Fibroblast of pulmonary artery (primary cell): Measurements from ENCODE around the gene ZNF483.
A peak's percentile ranks its signal among the peaks of the same experiment; 100 is the strongest.

ENCODE experiments used
- DNase-seq: peaks from one replicate; pipeline ENCODE4 v3.0.0-alpha.2; 2010; ENCODE audit warnings: low read depth
- H3K4me3 ChIP-seq: replicated peaks from 2 replicates; pipeline ENCODE4 v1.5.1; 2011; ENCODE audit warnings: low read depth, mild to moderate bottlenecking, control low read depth, low read length, moderate library complexity
- CTCF ChIP-seq: IDR thresholded peaks from 2 replicates; pipeline ENCODE4 v1.5.1; 2011; ENCODE audit warnings: mild to moderate bottlenecking, control low read depth, low read length, inconsistent platforms; ENCODE audit errors: missing control alignments

ZNF483 gene

DNA sequence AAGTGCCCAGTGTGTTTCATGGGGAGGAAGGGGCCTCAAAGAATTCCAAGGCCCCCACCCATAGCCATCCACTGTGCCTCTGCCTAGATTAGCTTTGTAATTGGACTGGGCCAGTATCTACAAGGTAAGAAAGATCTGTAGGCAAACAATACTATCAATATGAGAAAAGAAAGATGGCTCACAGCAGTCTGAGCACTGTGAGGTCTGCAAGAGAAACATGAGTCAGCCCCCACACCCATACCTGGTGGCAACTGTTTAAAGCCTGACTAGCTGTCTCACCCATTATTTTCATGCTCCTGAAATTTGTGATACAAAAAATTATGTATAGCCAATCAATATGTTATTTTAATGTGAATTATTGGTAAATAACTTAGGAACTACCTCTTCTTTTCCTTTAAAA is 10.0 kb upstream of the ZNF483 start:
- DNase-seq: no peak
- TF ChIP-seq CTCF: no peak

DNA sequence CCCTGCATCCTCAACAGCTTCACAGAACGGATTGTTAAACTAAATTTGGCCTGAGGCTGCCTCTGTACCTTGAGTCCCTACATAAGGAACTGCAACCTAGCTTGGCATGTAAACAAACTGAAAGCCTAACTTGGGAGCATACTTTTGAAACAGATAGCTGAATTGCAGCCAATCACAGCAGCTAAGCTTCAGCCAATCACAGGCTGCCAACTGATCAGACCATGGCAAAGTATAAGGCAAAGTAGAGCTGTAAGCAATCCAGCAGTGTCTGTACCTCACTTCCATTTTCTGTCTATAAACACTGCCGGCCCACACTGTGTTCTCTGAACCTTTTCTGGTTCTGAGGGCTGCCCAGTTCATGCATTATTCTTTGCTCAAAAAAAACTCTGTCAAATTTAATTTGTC is 8.9 kb upstream of the ZNF483 start:
- no peak for TF ChIP-seq CTCF
- DNase-seq: peak; percentile 15
- no peak overlapping the region for H3K4me3 ChIP-seq

More for the DNA sequence above, 10.0 kb upstream of the ZNF483 start:
- H3K4me3 ChIP-seq: no peak overlapping the region

DNA sequence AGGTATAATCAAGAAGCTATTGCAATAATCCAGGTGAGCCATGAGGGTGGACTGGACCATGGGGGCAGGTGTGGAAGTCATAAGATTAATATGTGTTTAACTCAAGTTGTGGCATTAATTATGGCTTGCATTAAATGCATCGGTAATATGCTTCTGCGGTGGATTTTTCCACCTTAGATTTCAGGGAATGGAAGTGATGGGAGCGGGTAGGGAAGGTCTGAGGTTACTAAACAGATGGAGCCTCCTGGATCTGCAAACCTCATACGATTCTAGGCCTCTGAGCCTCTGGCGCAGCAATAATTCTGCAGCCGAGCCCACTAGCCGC is 286 bp upstream of the ZNF483 start:
- no peak for TF ChIP-seq CTCF
- H3K4me3 ChIP-seq: peak overlapping the region; percentile 76
- no peak for DNase-seq

DNA sequence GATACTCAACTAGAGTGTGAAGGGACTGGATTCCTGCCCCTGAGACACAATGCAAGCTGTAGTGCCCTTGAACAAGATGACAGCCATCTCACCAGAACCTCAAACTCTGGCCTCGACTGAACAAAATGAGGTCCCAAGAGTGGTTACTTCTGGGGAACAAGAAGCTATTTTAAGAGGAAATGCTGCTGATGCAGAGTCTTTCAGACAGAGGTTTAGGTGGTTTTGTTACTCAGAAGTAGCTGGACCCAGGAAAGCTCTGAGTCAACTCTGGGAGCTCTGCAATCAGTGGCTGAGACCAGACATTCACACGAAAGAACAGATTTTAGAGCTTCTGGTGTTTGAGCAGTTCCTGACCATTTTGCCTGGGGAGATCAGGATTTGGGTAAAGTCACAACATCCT is 2.4 kb downstream of the ZNF483 start:
- H3K4me3 ChIP-seq: no peak overlapping the region
- no peak for TF ChIP-seq CTCF
- DNase-seq: no peak

GRCh38 chr9:111529787-111530186 is 4.8 kb downstream of the ZNF483 start:
- DNase-seq: no peak
- no peak for TF ChIP-seq CTCF
- H3K4me3 ChIP-seq: no peak overlapping the region

DNA sequence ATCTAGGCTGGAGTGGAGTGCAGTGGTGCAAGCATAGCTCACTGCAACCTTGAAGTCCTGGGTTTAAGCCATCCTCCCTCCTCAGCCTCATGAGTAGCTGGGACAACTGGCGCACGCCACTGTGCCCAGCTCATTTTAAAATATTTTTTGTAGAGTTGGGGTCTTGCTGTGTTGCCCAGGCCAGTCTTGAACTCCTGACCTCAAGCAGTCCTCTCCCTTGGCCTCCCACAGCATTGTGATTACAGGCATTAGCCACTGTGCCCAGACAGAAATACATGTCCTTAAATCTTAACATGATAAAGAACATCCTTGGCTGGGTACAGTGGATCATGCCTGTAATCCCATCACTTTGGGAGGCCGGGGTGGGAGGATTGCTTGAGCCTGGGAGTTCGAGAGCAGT is 6.7 kb downstream of the ZNF483 start:
- H3K4me3 ChIP-seq: no peak overlapping the region
- no peak for DNase-seq
- no peak for TF ChIP-seq CTCF

- peak; percentile 20 for DNase-seq
- no peak for TF ChIP-seq CTCF
- no peak overlapping the region for H3K4me3 ChIP-seq
Measured at GRCh38 chr9:111533099-111533790, 8.3 kb downstream of the ZNF483 start.
